Astrocyte (in vitro differentiated cells and primary cell): ENCODE results near the gene SLCO2A1. TPM values are rescaled to one million over a fixed set of nuclear protein-coding genes. Genes with fewer than 3 reads are reported as not detected.

ENCODE experiments used
- DNase-seq: peaks from one replicate; pipeline ENCODE4 v3.0.0-alpha.2; 2010; ENCODE audit warnings: low read depth
- FAIRE-seq: peaks from 2 replicates; lab custom pipeline; 2011; peaks lifted over from hg19 to GRCh38; lab: Jason Lieb, UNC
- H2AFZ ChIP-seq: 2 replicates; pipeline ENCODE4 v1.6.0; 2012; ENCODE audit warnings: low read depth, low read length, inconsistent platforms
- H3K27ac ChIP-seq: 2 replicates; pipeline ENCODE4 v1.5.1; 2011; ENCODE audit warnings: low read depth, low read length, inconsistent platforms
- H3K27me3 ChIP-seq: 2 replicates; pipeline ENCODE4 v1.6.0; 2011; ENCODE audit warnings: low read length, inconsistent platforms; ENCODE audit not compliant: insufficient read depth
- H3K36me3 ChIP-seq: 2 replicates; pipeline ENCODE4 v1.5.1; 2011; ENCODE audit warnings: low read length, inconsistent platforms; ENCODE audit not compliant: insufficient read depth
- H3K4me1 ChIP-seq: 2 replicates; pipeline ENCODE4 v1.5.1; 2011; ENCODE audit warnings: low read length, inconsistent platforms; ENCODE audit not compliant: insufficient read depth
- H3K4me2 ChIP-seq: 2 replicates; pipeline ENCODE4 v1.6.0; 2012; ENCODE audit warnings: low read length, inconsistent platforms
- H3K4me3 ChIP-seq: 2 replicates; pipeline ENCODE4 v1.5.1; 2011; ENCODE audit warnings: low read depth, mild to moderate bottlenecking, low read length, inconsistent platforms; ENCODE audit not compliant: insufficient read depth
- H3K79me2 ChIP-seq: 2 replicates; pipeline ENCODE4 v1.6.0; 2012; ENCODE audit warnings: mild to moderate bottlenecking, low read length, inconsistent platforms; ENCODE audit not compliant: insufficient read depth
- H3K9ac ChIP-seq: 2 replicates; pipeline ENCODE4 v1.6.0; 2012; ENCODE audit warnings: mild to moderate bottlenecking, low read length, inconsistent platforms
- H3K9me3 ChIP-seq: 2 replicates; pipeline ENCODE4 v1.5.1; 2012; ENCODE audit warnings: low read depth, mild to moderate bottlenecking, low read length, inconsistent platforms; ENCODE audit not compliant: insufficient read depth
- H4K20me1 ChIP-seq: 2 replicates; pipeline ENCODE4 v1.6.0; 2012; ENCODE audit warnings: low read length, inconsistent platforms; ENCODE audit not compliant: insufficient read depth
- H3K27ac Mint-ChIP-seq: one replicate; pipeline ENCODE4 v1.8.0; 2021; ENCODE audit warnings: mild to moderate bottlenecking, mixed read lengths; ENCODE audit not compliant: unreplicated experiment
- H3K27me3 Mint-ChIP-seq: one replicate; pipeline ENCODE4 v1.8.0; 2021; ENCODE audit warnings: low read depth, mixed read lengths; ENCODE audit not compliant: unreplicated experiment
- H3K36me3 Mint-ChIP-seq: one replicate; pipeline ENCODE4 v1.8.0; 2021; ENCODE audit warnings: low read depth, mixed read lengths; ENCODE audit not compliant: unreplicated experiment
- H3K4me1 Mint-ChIP-seq: one replicate; pipeline ENCODE4 v1.8.0; 2021; ENCODE audit warnings: low read depth, mixed read lengths; ENCODE audit not compliant: unreplicated experiment
- H3K4me3 Mint-ChIP-seq: one replicate; pipeline ENCODE4 v1.8.0; 2021; ENCODE audit warnings: mild to moderate bottlenecking, moderate library complexity, mixed read lengths; ENCODE audit not compliant: unreplicated experiment
- H3K9me3 Mint-ChIP-seq: one replicate; pipeline ENCODE4 v1.8.0; 2021; ENCODE audit warnings: mild to moderate bottlenecking, mixed read lengths; ENCODE audit not compliant: unreplicated experiment
- CTCF ChIP-seq: IDR thresholded peaks from 2 replicates; pipeline ENCODE4 v1.5.1; 2011; ENCODE audit warnings: low read depth, mild to moderate bottlenecking, inconsistent platforms, low read length, moderate library complexity; ENCODE audit not compliant: insufficient read depth
- EZH2 ChIP-seq: IDR thresholded peaks from 2 replicates; pipeline ENCODE4 v1.6.1; 2012; ENCODE audit warnings: mild to moderate bottlenecking, low read length, inconsistent platforms; ENCODE audit not compliant: insufficient read depth
- total RNA-seq: library from RNA; stranded (reverse); gene quantifications from 2 replicates; pipeline ENCODE4 v1.2.1, GENCODE V29; 2021

The SLCO2A1 gene
- total RNA-seq, 1 donor from 2014 or later = 2.1 TPM

GRCh38 chr3:133888726-133889340 lies 140.9 kb downstream of the SLCO2A1 start:
- no peak for FAIRE-seq
- no peaks in the 10 kb centered on the region for H3K9me3 ChIP-seq

DNA sequence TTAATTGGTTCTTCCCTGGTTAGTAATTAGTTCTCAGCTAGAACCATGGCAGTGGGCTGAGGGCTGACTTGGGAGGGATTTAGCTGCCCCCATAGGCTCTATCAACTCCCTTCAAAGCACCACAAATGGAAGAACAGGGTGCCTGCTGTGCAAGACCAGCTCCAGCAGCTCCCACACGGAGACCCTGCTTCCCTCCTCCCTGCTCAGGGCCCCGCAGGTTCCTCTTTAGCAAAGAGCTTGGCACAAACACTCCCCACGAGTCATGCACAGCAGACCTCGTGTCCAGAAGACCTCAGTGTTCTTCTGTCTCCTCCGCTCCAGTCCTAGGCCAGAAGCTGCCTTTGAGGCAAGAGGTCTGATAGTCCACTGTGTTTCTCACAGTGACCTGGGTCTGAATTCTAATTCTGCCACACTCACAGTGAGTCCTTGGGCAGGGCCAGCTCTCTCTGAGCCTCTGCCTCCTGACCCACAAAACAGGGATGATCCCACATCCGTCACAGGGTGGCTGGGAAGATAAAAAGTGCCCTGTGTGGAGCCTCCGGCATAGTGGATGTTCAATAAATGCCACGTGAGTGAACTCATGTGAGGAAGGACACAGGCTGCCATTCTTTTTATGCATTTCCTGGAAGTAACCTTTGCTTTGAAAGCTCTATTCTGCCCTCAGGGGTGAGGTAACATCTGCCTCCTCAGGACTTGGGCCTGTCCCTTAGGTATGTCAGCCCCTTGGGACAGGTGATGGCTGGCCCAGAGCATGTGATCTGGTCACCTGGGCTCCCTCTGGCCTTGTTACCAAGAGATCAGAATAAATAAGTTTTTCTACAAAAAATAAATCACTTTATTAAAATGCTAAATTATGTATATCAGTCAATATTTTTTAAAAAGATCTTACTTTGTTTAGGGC lies 141.7 kb downstream of the SLCO2A1 start:
- no peaks in the 10 kb centered on the region for H3K36me3 ChIP-seq
- no peak overlapping the region for H3K4me3 ChIP-seq
- H3K4me3 Mint-ChIP-seq = peak overlapping the region; percentile 50
- H2AFZ ChIP-seq = no peak overlapping the region
- no peaks in the 10 kb centered on the region for H3K4me1 ChIP-seq
- peaks cover 18% of the 10 kb centered on the region for H3K4me1 Mint-ChIP-seq
- H3K4me2 ChIP-seq = no peak overlapping the region
- H3K9ac ChIP-seq = no peak overlapping the region
- H3K36me3 Mint-ChIP-seq = peaks cover 23% of the 10 kb centered on the region
- no peak overlapping the region for H3K27ac Mint-ChIP-seq
- FAIRE-seq (no peak), DNase-seq (no peak)
- no peak for TF ChIP-seq EZH2
- TF ChIP-seq CTCF = no peak
- peaks cover 1% of the 10 kb centered on the region for H3K27me3 Mint-ChIP-seq
- peaks cover 4% of the 10 kb centered on the region for H3K27me3 ChIP-seq
- H3K79me2 ChIP-seq = no peaks in the 10 kb centered on the region
- H3K9me3 ChIP-seq = no peaks in the 10 kb centered on the region
- no peak overlapping the region for H3K27ac ChIP-seq
- H3K9me3 Mint-ChIP-seq = peaks cover 5% of the 10 kb centered on the region
- no peaks in the 10 kb centered on the region for H4K20me1 ChIP-seq

More at GRCh38 chr3:133888726-133889340, 140.9 kb downstream of the SLCO2A1 start:
- Histone ChIP-seq H2AFZ (no peak overlapping the region), H3K4me3 (no peak overlapping the region), H3K4me1 (no peaks in the 10 kb centered on the region), H3K27ac (no peak overlapping the region), H3K9ac (no peak overlapping the region), H4K20me1 (peaks cover 4% of the 10 kb centered on the region), H3K36me3 (no peaks in the 10 kb centered on the region), H3K27me3 (peaks cover 7% of the 10 kb centered on the region), H3K79me2 (no peaks in the 10 kb centered on the region), H3K4me2 (no peak overlapping the region)
- Mint-ChIP-seq H3K27me3 (peaks cover 1% of the 10 kb centered on the region), H3K36me3 (peaks cover 23% of the 10 kb centered on the region), H3K9me3 (peaks cover 5% of the 10 kb centered on the region), H3K4me3 (no peak overlapping the region), H3K27ac (no peak overlapping the region), H3K4me1 (peaks cover 23% of the 10 kb centered on the region)
- TF ChIP-seq CTCF (no peak), EZH2 (no peak)
- DNase-seq = no peak
